Measurements from ENCODE around the gene LRRC23.

GRCh38 chr12:6959058-6959804 is 54.6 kb downstream of the LRRC23 start:
- no peak for TF ChIP-seq POLR2A (IDR thresholded peaks at IDR 0.05)
- TF ChIP-seq CTCF (IDR thresholded peaks at IDR 0.05): no peak
- TF ChIP-seq EP300 (IDR thresholded peaks at IDR 0.05): peak in 1 of 2 donors; percentile 14

Data from tibial nerve (tissue), 4 donors.